ENCODE data around the gene POLN. TPM values are rescaled to one million over a fixed set of nuclear protein-coding genes. Genes with fewer than 3 reads are reported as not detected.

The POLN gene
- total RNA-seq, 2 experiments from 2014 or later = 4.0 to 4.4 TPM

- Histone ChIP-seq H3K27ac (ENCODE audit: low read depth, low read length, poor library complexity, severe bottlenecking) (no peak overlapping the region), H2AFZ (ENCODE audit: low read length) (no peak overlapping the region), H3K9me3 (ENCODE audit: low read length) (no peaks in the 10 kb centered on the region), H3K4me3 (ENCODE audit: low read depth, low read length, poor library complexity, severe bottlenecking) (no peak overlapping the region), H3K4me1 (ENCODE audit: insufficient read depth, low read length, poor library complexity, severe bottlenecking) (no peaks in the 10 kb centered on the region), H4K20me1 (ENCODE audit: insufficient read depth, low read length) (no peaks in the 10 kb centered on the region), H3K4me2 (ENCODE audit: low read length) (no peak overlapping the region), H3K79me2 (ENCODE audit: insufficient read depth, low read depth, low read length) (no peaks in the 10 kb centered on the region), H3K9me2 (ENCODE audit: insufficient read depth, low read length) (no peaks in the 10 kb centered on the region), H3K36me3 (ENCODE audit: insufficient read depth, low read length) (no peaks in the 10 kb centered on the region)
- BruUV-seq (replicated peaks) = no TSS peak
- TF ChIP-seq EZH2phosphoT487 (IDR thresholded peaks at IDR 0.05; ENCODE audit: borderline replicate concordance, low read depth, low read length) = no peak
- no peak for TF ChIP-seq CTCF (conservative IDR thresholded peaks at IDR 0.05; ENCODE audit: low read length)
- intact Hi-C loops (cut with micrococcal nuclease; ENCODE audit: unreplicated experiment) = no loop called here
- ChIA-PET POLR2A (interaction anchor here (0.5 to 0.8 kb wide), 3 partner anchors 25 to 1332 kb away, joined by 3 to 4 read pairs (median 4); no protein-coding TSS in a partner anchor), CTCF (ENCODE audit: unreplicated experiment) (no interaction called here)
- no peak for DNase-seq (ENCODE audit: low spot score)
Observed at GRCh38 chr4:2081540-2081939, 160.4 kb downstream of the POLN start.

DNA sequence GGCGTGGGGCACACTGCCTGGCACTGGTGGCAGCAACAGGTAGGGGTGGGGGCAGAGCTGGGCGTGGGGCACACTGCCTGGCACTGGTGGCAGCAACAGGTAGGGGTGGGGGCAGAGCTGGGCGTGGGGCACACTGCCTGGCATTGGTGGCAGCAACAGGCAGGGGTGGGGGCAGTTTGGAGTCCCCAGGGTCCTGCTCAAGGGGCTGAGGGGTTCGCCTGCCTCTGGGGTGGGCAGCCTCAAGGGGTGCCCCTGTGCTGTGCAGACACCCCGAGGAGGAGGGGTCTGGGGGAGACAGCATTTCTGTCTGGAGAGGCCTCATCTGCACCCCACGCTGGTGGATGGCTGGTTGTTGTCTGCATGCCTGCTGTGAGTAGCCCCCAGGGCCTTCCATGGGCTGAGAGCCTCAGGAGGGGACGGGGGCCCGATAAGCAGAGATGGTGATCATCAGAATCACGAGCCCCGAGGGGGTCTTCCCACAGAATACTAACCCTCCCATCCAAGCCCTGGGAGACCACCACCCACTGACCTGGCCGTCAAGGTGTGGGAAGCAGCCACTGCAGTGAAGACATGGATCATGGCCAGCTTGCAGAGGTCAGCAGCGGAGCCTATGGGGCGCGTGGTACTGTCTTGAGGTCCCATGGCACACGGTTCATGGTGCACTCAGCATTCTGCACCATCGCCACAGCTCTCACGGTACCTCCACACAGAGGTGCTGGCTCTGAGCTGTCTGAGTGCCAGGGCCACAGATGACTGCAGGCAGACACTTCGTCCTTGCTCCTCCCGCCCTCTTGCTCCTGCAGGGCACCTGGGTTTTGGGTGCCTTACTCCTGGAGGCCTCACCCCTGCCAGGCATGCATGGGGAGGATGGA, 161.3 kb downstream of the POLN start:
- Histone ChIP-seq H3K9me2 (ENCODE audit: insufficient read depth, low read length) (no peaks in the 10 kb centered on the region), H3K4me3 (ENCODE audit: low read depth, low read length, poor library complexity, severe bottlenecking) (no peak overlapping the region), H3K79me2 (ENCODE audit: insufficient read depth, low read depth, low read length) (no peaks in the 10 kb centered on the region), H3K27ac (ENCODE audit: low read depth, low read length, poor library complexity, severe bottlenecking) (no peak overlapping the region), H4K20me1 (ENCODE audit: insufficient read depth, low read length) (no peaks in the 10 kb centered on the region), H3K36me3 (ENCODE audit: insufficient read depth, low read length) (no peaks in the 10 kb centered on the region), H2AFZ (ENCODE audit: low read length) (no peak overlapping the region), H3K4me2 (ENCODE audit: low read length) (no peak overlapping the region), H3K9me3 (ENCODE audit: low read length) (no peaks in the 10 kb centered on the region), H3K4me1 (ENCODE audit: insufficient read depth, low read length, poor library complexity, severe bottlenecking) (no peaks in the 10 kb centered on the region)
- POLR2A ChIA-PET = no interaction called here
- no peak for DNase-seq (ENCODE audit: low spot score)
- TF ChIP-seq EZH2phosphoT487 (IDR thresholded peaks at IDR 0.05; ENCODE audit: borderline replicate concordance, low read depth, low read length) (no peak), CTCF (conservative IDR thresholded peaks at IDR 0.05; ENCODE audit: low read length) (no peak)
- CTCF ChIA-PET (ENCODE audit: unreplicated experiment) = interaction anchor here (0.6 kb wide), 1 partner anchor 16 kb away, joined by 4 read pairs; no protein-coding TSS in a partner anchor
- no TSS peak for BruUV-seq (replicated peaks)
- intact Hi-C loops (cut with micrococcal nuclease; ENCODE audit: unreplicated experiment) = no loop called here

DNA sequence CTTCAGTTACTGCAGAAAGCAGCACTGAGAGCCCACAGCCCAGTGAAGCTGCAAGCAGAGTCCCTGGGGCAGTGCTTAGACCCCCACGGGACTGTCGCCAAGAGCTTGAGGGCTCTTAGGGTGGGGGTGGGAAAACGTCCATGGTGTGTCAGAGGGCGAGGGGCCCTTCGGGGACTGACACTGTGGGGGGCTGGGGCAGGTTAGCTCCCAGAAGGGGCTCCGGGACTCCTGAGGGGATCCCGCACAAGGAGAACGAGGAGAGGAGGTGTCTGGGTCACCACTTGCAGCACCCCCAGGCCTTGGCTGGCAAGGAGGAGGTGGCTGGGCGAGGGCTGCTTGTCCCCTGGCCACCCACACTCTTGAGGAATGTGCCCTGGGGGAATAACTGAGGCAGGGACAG, 162.0 kb downstream of the POLN start:
- Histone ChIP-seq H3K9me3 (ENCODE audit: low read length) (no peaks in the 10 kb centered on the region), H3K4me2 (ENCODE audit: low read length) (no peak overlapping the region), H2AFZ (ENCODE audit: low read length) (no peak overlapping the region), H3K36me3 (ENCODE audit: insufficient read depth, low read length) (no peaks in the 10 kb centered on the region), H3K4me1 (ENCODE audit: insufficient read depth, low read length, poor library complexity, severe bottlenecking) (no peaks in the 10 kb centered on the region), H3K9me2 (ENCODE audit: insufficient read depth, low read length) (no peaks in the 10 kb centered on the region), H4K20me1 (ENCODE audit: insufficient read depth, low read length) (no peaks in the 10 kb centered on the region), H3K4me3 (ENCODE audit: low read depth, low read length, poor library complexity, severe bottlenecking) (no peak overlapping the region), H3K79me2 (ENCODE audit: insufficient read depth, low read depth, low read length) (no peaks in the 10 kb centered on the region), H3K27ac (ENCODE audit: low read depth, low read length, poor library complexity, severe bottlenecking) (no peak overlapping the region)
- POLR2A ChIA-PET = no interaction called here
- no peak for TF ChIP-seq CTCF (conservative IDR thresholded peaks at IDR 0.05; ENCODE audit: low read length)
- no peak for DNase-seq (ENCODE audit: low spot score)
- intact Hi-C loops (cut with micrococcal nuclease; ENCODE audit: unreplicated experiment) = no loop called here
- CTCF ChIA-PET (ENCODE audit: unreplicated experiment) = interaction anchor here (0.6 kb wide), 1 partner anchor 16 kb away, joined by 4 read pairs; no protein-coding TSS in a partner anchor
- BruUV-seq (replicated peaks) = no TSS peak

All from OCI-LY7 (cell line).